AG04449 (cell line): Measurements from ENCODE around the gene ACACB.

Experiments used
- CTCF ChIA-PET: fragments of 350-600 bp; formaldehyde crosslinking; extraction: SDS; loops from one replicate; lab custom pipeline; 2021; ENCODE audit warnings: antibody characterized with exemption; lab: Yijun Ruan, JAX
- POLR2A ChIA-PET: fragments of 400-600, 350-600 bp; formaldehyde crosslinking; extraction: SDS; loops from one replicate; lab custom pipeline; 2020; ENCODE audit warnings: antibody characterized with exemption, inconsistent platforms; lab: Yijun Ruan, JAX
- DNase-seq: peaks from one replicate; pipeline ENCODE4 v3.0.0-alpha.2; 2010; ENCODE audit warnings: low read depth, low spot score
- H3K4me3 ChIP-seq: 2 replicates; pipeline ENCODE4 v1.5.1; 2011; ENCODE audit warnings: low read depth, mild to moderate bottlenecking, control low read depth, low read length
- TF ChIP-seq, protein P1 (sequence below): IDR thresholded peaks from one replicate; pipeline ENCODE4 v1.5.1; 2011; ENCODE audit warnings: mild to moderate bottlenecking, moderate library complexity, low read length, control low read depth, inconsistent platforms; ENCODE audit not compliant: insufficient read depth; ENCODE audit errors: missing control alignments

Gene ACACB

DNA sequence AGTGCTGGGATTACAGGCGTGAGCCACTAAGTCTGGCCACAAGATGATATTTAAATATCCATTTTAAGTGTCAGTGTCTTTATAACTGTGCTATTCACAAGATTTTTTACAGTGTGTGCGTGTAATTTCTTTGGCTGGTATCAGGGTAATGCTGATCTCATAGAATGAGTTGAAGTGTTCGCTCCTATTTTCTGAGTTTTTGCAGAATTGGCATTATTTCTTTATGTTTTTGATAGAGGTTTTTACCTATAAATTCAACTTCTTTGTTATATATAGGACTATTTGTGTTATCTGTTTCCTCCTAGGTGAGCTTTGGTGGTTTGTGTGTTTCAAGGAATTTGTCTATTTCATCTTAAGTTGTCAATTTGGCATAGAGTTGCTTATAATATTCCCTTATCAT lies 147.1 kb downstream of the ACACB start:
- POLR2A ChIA-PET, result no interaction called here

DNA sequence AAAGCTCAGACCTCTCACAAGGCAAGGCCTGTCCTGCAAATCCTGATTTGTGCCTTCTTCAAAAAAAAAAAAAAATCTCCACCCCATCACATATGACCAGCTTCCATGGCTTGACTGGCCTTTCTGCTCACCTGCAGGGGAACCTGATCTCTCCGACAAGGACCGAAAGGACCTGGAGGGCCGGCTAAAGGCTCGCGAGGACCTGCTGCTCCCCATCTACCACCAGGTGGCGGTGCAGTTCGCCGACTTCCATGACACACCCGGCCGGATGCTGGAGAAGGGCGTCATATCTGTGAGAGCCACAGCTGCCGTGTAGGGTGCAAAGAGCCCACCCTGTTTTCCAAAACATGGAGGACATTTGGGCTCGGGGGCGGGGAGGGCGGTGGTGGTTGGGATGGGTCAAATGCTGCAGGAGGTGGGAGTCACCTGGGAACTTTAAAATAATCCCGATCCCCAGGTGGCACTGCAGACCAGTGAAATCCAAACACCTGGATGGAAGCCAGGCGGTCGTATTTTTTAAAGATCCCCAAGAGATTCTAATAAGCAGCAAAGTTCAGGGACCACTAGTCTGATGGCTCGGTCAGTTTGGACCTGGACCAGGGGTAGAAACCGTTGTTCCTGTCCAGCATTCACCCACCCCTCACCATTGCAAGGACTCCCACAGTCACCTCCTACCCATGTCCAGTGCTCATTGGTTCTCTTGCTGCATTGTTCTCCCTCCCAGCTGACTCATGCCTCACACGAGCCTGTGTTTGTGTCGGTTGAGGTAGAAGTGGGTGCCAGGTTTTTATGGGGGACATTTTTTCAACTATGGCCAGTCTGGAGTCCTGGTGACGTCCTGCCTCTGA lies 147.9 kb downstream of the ACACB start:
- TF ChIP-seq, protein P1, sequence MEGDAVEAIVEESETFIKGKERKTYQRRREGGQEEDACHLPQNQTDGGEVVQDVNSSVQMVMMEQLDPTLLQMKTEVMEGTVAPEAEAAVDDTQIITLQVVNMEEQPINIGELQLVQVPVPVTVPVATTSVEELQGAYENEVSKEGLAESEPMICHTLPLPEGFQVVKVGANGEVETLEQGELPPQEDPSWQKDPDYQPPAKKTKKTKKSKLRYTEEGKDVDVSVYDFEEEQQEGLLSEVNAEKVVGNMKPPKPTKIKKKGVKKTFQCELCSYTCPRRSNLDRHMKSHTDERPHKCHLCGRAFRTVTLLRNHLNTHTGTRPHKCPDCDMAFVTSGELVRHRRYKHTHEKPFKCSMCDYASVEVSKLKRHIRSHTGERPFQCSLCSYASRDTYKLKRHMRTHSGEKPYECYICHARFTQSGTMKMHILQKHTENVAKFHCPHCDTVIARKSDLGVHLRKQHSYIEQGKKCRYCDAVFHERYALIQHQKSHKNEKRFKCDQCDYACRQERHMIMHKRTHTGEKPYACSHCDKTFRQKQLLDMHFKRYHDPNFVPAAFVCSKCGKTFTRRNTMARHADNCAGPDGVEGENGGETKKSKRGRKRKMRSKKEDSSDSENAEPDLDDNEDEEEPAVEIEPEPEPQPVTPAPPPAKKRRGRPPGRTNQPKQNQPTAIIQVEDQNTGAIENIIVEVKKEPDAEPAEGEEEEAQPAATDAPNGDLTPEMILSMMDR, result peak; percentile 87
- POLR2A ChIA-PET, result no interaction called here
- CTCF ChIA-PET, result interaction anchor here (0.8 to 4.4 kb wide), 15 partner anchors 11 to 152 kb away, joined by 3 to 23 read pairs (median 6); no protein-coding TSS in a partner anchor
- no peak overlapping the region for H3K4me3 ChIP-seq
- no peak for DNase-seq

More for the DNA sequence above, 147.1 kb downstream of the ACACB start:
- no peak for DNase-seq
- TF ChIP-seq, protein P1, result no peak
- CTCF ChIA-PET, result interaction anchor here (0.6 to 4.4 kb wide), 14 partner anchors 10 to 705 kb away, joined by 3 to 23 read pairs (median 6); no protein-coding TSS in a partner anchor
- no peak overlapping the region for H3K4me3 ChIP-seq

GRCh38 chr12:109264943-109265650 lies 148.7 kb downstream of the ACACB start:
- ChIA-PET POLR2A (no interaction called here), CTCF (interaction anchor here (1.2 to 4.4 kb wide), 7 partner anchors 11 to 153 kb away, joined by 3 to 23 read pairs (median 11); no protein-coding TSS in a partner anchor)
- no peak overlapping the region for H3K4me3 ChIP-seq
- TF ChIP-seq, protein P1, result no peak
- DNase-seq, result no peak

DNA sequence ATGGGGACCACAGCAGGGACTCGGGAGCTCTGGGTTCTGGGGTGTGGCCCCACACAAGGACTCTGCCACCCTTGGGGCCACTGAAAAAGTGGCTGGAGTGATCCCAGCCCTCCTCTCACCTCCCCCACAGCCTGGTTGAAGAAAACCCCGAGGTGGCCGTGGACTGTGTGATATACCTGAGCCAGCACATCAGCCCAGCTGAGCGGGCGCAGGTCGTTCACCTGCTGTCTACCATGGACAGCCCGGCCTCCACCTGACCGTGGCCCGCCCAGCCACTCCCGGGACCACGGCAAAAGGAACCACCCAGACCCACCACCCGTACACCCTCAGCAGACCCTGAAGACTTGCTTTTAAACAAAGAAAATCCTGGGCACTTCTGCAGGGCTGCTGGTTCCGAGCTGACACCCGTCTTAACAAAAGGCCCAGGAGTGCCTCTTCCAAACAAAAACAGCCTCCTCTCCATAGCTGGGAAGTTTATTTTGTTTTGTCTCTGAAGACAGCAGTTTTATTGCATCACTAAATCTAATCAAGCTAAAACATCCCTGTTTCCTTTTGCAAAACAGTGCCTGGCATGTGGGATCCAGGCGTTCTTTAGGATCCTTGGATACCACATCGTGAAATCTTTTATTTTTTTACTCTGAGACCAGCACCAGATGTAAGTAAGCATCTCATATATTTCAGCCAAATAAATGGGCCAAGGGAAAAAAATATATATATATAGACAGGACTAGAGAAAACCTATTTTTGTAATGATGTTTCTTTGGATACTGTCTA lies 149.9 kb downstream of the ACACB start:
- H3K4me3 ChIP-seq, result no peak overlapping the region
- CTCF ChIA-PET, result interaction anchor here (2.0 to 2.8 kb wide), 3 partner anchors 119 to 127 kb away, joined by 4 to 14 read pairs (median 11); no protein-coding TSS in a partner anchor
- no peak for DNase-seq
- TF ChIP-seq, protein P1, result no peak
- POLR2A ChIA-PET, result no interaction called here

- ChIA-PET POLR2A (no interaction called here), CTCF (interaction anchor here (2.7 to 2.8 kb wide), 2 partner anchors 118 to 120 kb away, joined by 11 to 14 read pairs; no protein-coding TSS in a partner anchor)
- TF ChIP-seq, protein P1, result no peak
- H3K4me3 ChIP-seq, result no peak overlapping the region
- no peak for DNase-seq
These were observed 151.0 kb downstream of the ACACB start for GRCh38 chr12:109267361-109267760.
